ENCODE measurements around the gene CCND2. TPM values are rescaled to one million over a fixed set of nuclear protein-coding genes. Genes with fewer than 3 reads are reported as not detected.
A peak's percentile ranks its signal among the peaks of the same experiment; 100 is the strongest.

The CCND2 gene
- total and polyA plus RNA-seq, 12 donors: 28.4 to 428 (median 239) TPM

DNA sequence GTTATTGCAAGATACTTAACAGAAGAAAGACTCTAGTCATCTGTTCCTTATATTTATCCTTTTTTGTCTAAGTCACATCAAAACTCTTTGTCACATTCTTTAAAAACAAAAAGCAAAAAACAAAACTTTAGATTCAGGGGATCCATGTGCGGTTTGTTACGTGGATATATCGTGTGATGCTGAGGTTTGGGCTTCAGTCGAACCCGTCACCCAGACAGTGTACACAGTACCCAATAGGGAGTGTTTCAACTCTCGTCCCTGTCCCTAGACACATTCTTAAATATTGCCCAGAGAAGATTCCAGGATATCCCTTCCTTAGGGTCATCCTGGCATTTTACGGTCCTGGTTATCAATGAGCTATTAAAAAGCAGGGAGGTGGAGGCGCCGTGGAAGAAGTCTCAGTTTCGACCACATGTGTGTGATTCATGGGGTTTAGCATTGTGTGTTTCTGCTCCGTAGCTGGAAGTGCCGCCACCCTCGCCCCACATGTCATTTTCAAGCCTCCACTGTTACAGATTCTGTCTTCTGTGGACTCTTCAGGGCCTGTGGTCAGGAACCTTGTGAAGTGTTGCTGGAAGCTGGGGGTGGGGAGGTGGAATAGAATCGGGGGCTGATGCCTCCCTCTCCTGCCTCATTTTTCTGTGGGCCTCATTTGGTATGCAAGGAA lies 19.9 kb downstream of the CCND2 start:
- intact Hi-C loops (cut with DNase I): no loop called here
- Histone ChIP-seq H3K9me3 (replicated peaks in 1 of 3) (no peaks in the 10 kb centered on the region), H3K27ac (peak overlapping the region in 2 of 5 donors; percentile 17 to 32), H3K27me3 (no peaks in the 10 kb centered on the region), H3K36me3 (replicated peaks in 1 of 2) (peaks cover 0 to 54% of the 10 kb centered on the region in 2 donors), H3K4me3 (no peak overlapping the region), H3K4me1 (replicated peaks in 1 of 2) (peaks cover 19 to 43% of the 10 kb centered on the region in 2 donors)
- TF ChIP-seq, protein P1, sequence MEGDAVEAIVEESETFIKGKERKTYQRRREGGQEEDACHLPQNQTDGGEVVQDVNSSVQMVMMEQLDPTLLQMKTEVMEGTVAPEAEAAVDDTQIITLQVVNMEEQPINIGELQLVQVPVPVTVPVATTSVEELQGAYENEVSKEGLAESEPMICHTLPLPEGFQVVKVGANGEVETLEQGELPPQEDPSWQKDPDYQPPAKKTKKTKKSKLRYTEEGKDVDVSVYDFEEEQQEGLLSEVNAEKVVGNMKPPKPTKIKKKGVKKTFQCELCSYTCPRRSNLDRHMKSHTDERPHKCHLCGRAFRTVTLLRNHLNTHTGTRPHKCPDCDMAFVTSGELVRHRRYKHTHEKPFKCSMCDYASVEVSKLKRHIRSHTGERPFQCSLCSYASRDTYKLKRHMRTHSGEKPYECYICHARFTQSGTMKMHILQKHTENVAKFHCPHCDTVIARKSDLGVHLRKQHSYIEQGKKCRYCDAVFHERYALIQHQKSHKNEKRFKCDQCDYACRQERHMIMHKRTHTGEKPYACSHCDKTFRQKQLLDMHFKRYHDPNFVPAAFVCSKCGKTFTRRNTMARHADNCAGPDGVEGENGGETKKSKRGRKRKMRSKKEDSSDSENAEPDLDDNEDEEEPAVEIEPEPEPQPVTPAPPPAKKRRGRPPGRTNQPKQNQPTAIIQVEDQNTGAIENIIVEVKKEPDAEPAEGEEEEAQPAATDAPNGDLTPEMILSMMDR (IDR thresholded peaks at IDR 0.05): no peak
- TF ChIP-seq POLR2A (IDR thresholded peaks at IDR 0.05): no peak
- WGBS, 4 donors: 71 to 86% (median 82%) methylated on average over 13 to 14 of the region's 14 CpGs
- DNase-seq: no peak

DNA sequence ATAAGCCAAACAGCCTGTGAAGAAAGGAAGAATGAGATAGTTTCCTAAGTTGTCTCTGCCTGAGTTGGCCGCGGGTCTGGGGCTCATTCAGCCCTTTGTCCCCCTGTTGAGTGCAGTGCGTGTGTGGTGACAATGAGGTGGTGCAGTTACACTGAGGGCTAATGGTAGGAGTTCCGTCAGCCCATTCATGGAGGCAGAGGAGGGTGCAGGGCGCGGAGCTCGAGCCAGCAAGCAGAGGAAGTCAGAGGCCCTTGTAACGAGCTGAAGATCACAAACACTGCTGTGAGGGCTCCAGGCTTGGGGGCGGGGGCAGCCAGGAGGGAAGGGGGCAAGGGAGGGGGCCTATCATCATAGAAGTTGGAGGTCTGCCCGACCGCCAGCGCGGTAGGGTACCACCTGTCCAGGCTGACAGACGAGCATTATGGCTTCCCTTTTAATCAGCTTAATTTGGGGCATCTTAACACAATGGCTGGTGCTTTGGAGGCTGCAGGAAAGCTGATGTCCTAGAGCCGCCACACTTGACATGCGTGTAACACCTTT lies 20.5 kb downstream of the CCND2 start:
- H3K27ac ChIP-seq: peak overlapping the region in 2 of 5 donors; percentile 17 to 32
- H3K9me3 ChIP-seq (replicated peaks in 1 of 3): no peaks in the 10 kb centered on the region
- WGBS, 4 donors: 56 to 78% (median 73%) methylated on average over 16 of the region's 16 CpGs
- no peak for DNase-seq
- H3K36me3 ChIP-seq (replicated peaks in 1 of 2): peaks cover 0 to 49% of the 10 kb centered on the region in 2 donors
- H3K4me3 ChIP-seq: no peak overlapping the region
- no peak for TF ChIP-seq POLR2A (IDR thresholded peaks at IDR 0.05)
- TF ChIP-seq, protein P1 (IDR thresholded peaks at IDR 0.05): no peak
- peaks cover 16 to 39% of the 10 kb centered on the region in 2 donors for H3K4me1 ChIP-seq (replicated peaks in 1 of 2)
- H3K27me3 ChIP-seq: no peaks in the 10 kb centered on the region
- intact Hi-C loops (cut with DNase I): no loop called here

DNA sequence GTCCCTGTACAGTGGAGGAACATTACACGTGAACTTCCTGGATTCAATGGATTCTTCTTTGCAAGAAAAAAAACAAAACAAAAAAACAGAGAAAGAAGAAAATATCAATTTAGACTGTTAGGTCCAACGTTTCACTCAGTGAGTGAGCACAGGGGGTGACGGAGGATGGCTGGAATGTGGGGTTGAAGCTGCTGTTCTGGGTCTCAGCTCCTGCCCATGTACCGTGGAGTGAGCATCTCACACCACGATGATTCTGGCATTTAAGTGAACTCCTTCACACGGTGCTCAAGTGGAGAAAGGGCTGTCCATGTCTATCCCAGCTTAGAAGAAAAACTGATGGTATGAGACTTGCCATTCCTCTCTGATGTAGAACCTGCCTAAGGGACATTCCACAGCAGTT lies 23.2 kb downstream of the CCND2 start:
- DNase-seq: peak in 1 of 7 donors; percentile 39
- H3K36me3 ChIP-seq (replicated peaks in 1 of 2): peaks cover 0 to 60% of the 10 kb centered on the region in 2 donors
- TF ChIP-seq, protein P1 (IDR thresholded peaks at IDR 0.05): no peak
- no peak for TF ChIP-seq POLR2A (IDR thresholded peaks at IDR 0.05)
- H3K27me3 ChIP-seq: no peaks in the 10 kb centered on the region
- WGBS, 4 donors: 64 to 77% (median 74%) methylated on average over 6 of the region's 6 CpGs
- peaks cover 13 to 25% of the 10 kb centered on the region in 2 donors for H3K4me1 ChIP-seq (replicated peaks in 1 of 2)
- H3K9me3 ChIP-seq (replicated peaks in 1 of 3): no peaks in the 10 kb centered on the region
- no peak overlapping the region for H3K27ac ChIP-seq
- H3K4me3 ChIP-seq: no peak overlapping the region
- intact Hi-C loops (cut with DNase I): no loop called here

DNA sequence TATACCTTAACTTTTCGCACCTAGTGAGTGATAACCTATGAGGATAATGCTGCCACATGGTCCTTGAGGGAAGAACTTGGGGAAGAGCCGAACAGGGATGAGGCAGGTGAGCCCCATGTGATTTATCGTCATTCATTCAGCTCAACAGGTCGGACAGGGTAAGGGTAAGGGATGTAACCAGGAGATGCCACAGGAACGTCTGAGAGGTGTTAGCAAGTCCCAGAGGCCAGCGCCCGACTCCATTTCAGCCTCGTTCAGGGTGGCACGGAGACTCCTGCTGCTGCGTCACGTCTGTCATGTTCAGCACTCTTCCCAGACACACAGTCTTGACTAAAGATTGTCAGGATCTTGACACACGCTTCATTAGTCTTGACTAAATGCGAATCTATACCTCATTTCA lies 24.1 kb downstream of the CCND2 start:
- H3K36me3 ChIP-seq (replicated peaks in 1 of 2): peaks cover 0 to 58% of the 10 kb centered on the region in 2 donors
- intact Hi-C loops (cut with DNase I): no loop called here
- H3K4me1 ChIP-seq (replicated peaks in 1 of 2): peaks cover 11 to 20% of the 10 kb centered on the region in 2 donors
- no peak overlapping the region for H3K27ac ChIP-seq
- TF ChIP-seq, protein P1 (IDR thresholded peaks at IDR 0.05): no peak
- no peak for TF ChIP-seq POLR2A (IDR thresholded peaks at IDR 0.05)
- DNase-seq: peak in 1 of 7 donors; percentile 47
- H3K4me3 ChIP-seq: no peak overlapping the region
- 90 to 92% (median 91%) methylated on average over 13 of the region's 13 CpGs for WGBS, 4 donors
- no peaks in the 10 kb centered on the region for H3K27me3 ChIP-seq
- H3K9me3 ChIP-seq (replicated peaks in 1 of 3): no peaks in the 10 kb centered on the region
